Measurements from ENCODE around the gene KRTAP10-10.
"Not testable (repeated sequence)": the region's sequence is repeated elsewhere in the genome, so short reads cannot be mapped to it uniquely, and the experiment has no call there.

KRTAP10-10 gene

GRCh38 chr21:44637018-44637850 lies at the start of gene KRTAP10-10:
Gene KRTAP10-10, plus strand, starts transcription at chr21:44637356. Its CDS starts 62 bp downstream, at chr21:44637418.
- no peak within 1 kb of the TSS for H3K27ac ChIP-seq (ENCODE audit: low read depth in 2 of 2, low read length in 2 of 2)
- H3K36me3 ChIP-seq (ENCODE audit: control insufficient read depth in 2 of 2, insufficient read depth in 2 of 2, low read length in 2 of 2): no peaks in the 10 kb centered on the region
- no peaks in the 10 kb centered on the region for H3K9me3 ChIP-seq (ENCODE audit: control insufficient read depth in 2 of 2, low read length in 2 of 2)
- H3K27me3 ChIP-seq (ENCODE audit: control insufficient read depth in 2 of 2, insufficient read depth in 2 of 2, low read length in 2 of 2): no peaks in the 10 kb centered on the region
- H3K4me3 ChIP-seq (ENCODE audit: low read length in 2 of 2): no peak within 1 kb of the TSS
- no peaks in the 10 kb centered on the region for H3K4me1 ChIP-seq (ENCODE audit: control insufficient read depth in 2 of 2, insufficient read depth in 2 of 2, low read length in 2 of 2)
- H3K9ac ChIP-seq (ENCODE audit: low read depth in 1 of 2, low read length in 2 of 2): no peak within 1 kb of the TSS

- Histone ChIP-seq H3K9ac (ENCODE audit: low read depth in 1 of 2, low read length in 2 of 2) (no peak overlapping the region), H3K9me3 (ENCODE audit: control insufficient read depth in 2 of 2, low read length in 2 of 2) (no peaks in the 10 kb centered on the region), H3K4me1 (ENCODE audit: control insufficient read depth in 2 of 2, insufficient read depth in 2 of 2, low read length in 2 of 2) (no peaks in the 10 kb centered on the region), H3K27me3 (ENCODE audit: control insufficient read depth in 2 of 2, insufficient read depth in 2 of 2, low read length in 2 of 2) (peaks cover 2 to 21% of the 10 kb centered on the region in 2 donors), H3K4me3 (ENCODE audit: low read length in 2 of 2) (no peak overlapping the region), H3K36me3 (ENCODE audit: control insufficient read depth in 2 of 2, insufficient read depth in 2 of 2, low read length in 2 of 2) (no peaks in the 10 kb centered on the region), H3K27ac (ENCODE audit: low read depth in 2 of 2, low read length in 2 of 2) (no peak overlapping the region)
Observed at GRCh38 chr21:44589094-44589493, 48.1 kb upstream of the KRTAP10-10 start.

GRCh38 chr21:44589586-44590305 lies 47.4 kb upstream of the KRTAP10-10 start:
- Histone ChIP-seq H3K9me3 (ENCODE audit: control insufficient read depth in 2 of 2, low read length in 2 of 2) (no peaks in the 10 kb centered on the region), H3K36me3 (ENCODE audit: control insufficient read depth in 2 of 2, insufficient read depth in 2 of 2, low read length in 2 of 2) (no peaks in the 10 kb centered on the region), H3K27ac (ENCODE audit: low read depth in 2 of 2, low read length in 2 of 2) (no peak overlapping the region), H3K4me3 (ENCODE audit: low read length in 2 of 2) (no peak overlapping the region), H3K9ac (ENCODE audit: low read depth in 1 of 2, low read length in 2 of 2) (no peak overlapping the region), H3K4me1 (ENCODE audit: control insufficient read depth in 2 of 2, insufficient read depth in 2 of 2, low read length in 2 of 2) (no peaks in the 10 kb centered on the region), H3K27me3 (ENCODE audit: control insufficient read depth in 2 of 2, insufficient read depth in 2 of 2, low read length in 2 of 2) (peaks cover 2 to 21% of the 10 kb centered on the region in 2 donors)

GRCh38 chr21:44590311-44590721 lies 46.8 kb upstream of the KRTAP10-10 start:
- H3K4me1 ChIP-seq (ENCODE audit: control insufficient read depth in 2 of 2, insufficient read depth in 2 of 2, low read length in 2 of 2): no peaks in the 10 kb centered on the region
- H3K27me3 ChIP-seq (ENCODE audit: control insufficient read depth in 2 of 2, insufficient read depth in 2 of 2, low read length in 2 of 2): peaks cover 2 to 18% of the 10 kb centered on the region in 2 donors
- H3K36me3 ChIP-seq (ENCODE audit: control insufficient read depth in 2 of 2, insufficient read depth in 2 of 2, low read length in 2 of 2): no peaks in the 10 kb centered on the region

GRCh38 chr21:44590897-44591800 lies 46.0 kb upstream of the KRTAP10-10 start:
- not testable (repeated sequence) for H3K4me1 ChIP-seq (ENCODE audit: control insufficient read depth in 2 of 2, insufficient read depth in 2 of 2, low read length in 2 of 2); H3K4me3 ChIP-seq (ENCODE audit: low read length in 2 of 2); H3K36me3 ChIP-seq (ENCODE audit: control insufficient read depth in 2 of 2, insufficient read depth in 2 of 2, low read length in 2 of 2); H3K27ac ChIP-seq (ENCODE audit: low read depth in 2 of 2, low read length in 2 of 2); H3K9ac ChIP-seq (ENCODE audit: low read depth in 1 of 2, low read length in 2 of 2); H3K9me3 ChIP-seq (ENCODE audit: control insufficient read depth in 2 of 2, low read length in 2 of 2)
- H3K27me3 ChIP-seq (ENCODE audit: control insufficient read depth in 2 of 2, insufficient read depth in 2 of 2, low read length in 2 of 2): peaks cover 0 to 19% of the 10 kb centered on the region in 2 donors

More at GRCh38 chr21:44590311-44590721, 46.8 kb upstream of the KRTAP10-10 start:
- Histone ChIP-seq H3K4me3 (ENCODE audit: low read length in 2 of 2) (no peak overlapping the region), H3K9ac (ENCODE audit: low read depth in 1 of 2, low read length in 2 of 2) (no peak overlapping the region), H3K9me3 (ENCODE audit: control insufficient read depth in 2 of 2, low read length in 2 of 2) (no peaks in the 10 kb centered on the region), H3K27ac (ENCODE audit: low read depth in 2 of 2, low read length in 2 of 2) (no peak overlapping the region)

GRCh38 chr21:44591801-44592130 lies 45.4 kb upstream of the KRTAP10-10 start:
- peaks cover 0 to 22% of the 10 kb centered on the region in 2 donors for H3K27me3 ChIP-seq (ENCODE audit: control insufficient read depth in 2 of 2, insufficient read depth in 2 of 2, low read length in 2 of 2)

GRCh38 chr21:44592446-44593311 lies 44.5 kb upstream of the KRTAP10-10 start, which contains the start of gene KRTAP10-6:
Gene KRTAP10-6, minus strand, starts transcription at chr21:44592505. Its CDS starts 21 bp downstream, at chr21:44592484.
- no peak within 1 kb of the TSS for H3K4me3 ChIP-seq (ENCODE audit: low read length in 2 of 2)
- no peak within 1 kb of the TSS for H3K9ac ChIP-seq (ENCODE audit: low read depth in 1 of 2, low read length in 2 of 2)
- H3K27me3 ChIP-seq (ENCODE audit: control insufficient read depth in 2 of 2, insufficient read depth in 2 of 2, low read length in 2 of 2): peaks cover 0 to 22% of the 10 kb centered on the region in 2 donors
- no peaks in the 10 kb centered on the region for H3K36me3 ChIP-seq (ENCODE audit: control insufficient read depth in 2 of 2, insufficient read depth in 2 of 2, low read length in 2 of 2)
- no peaks in the 10 kb centered on the region for H3K4me1 ChIP-seq (ENCODE audit: control insufficient read depth in 2 of 2, insufficient read depth in 2 of 2, low read length in 2 of 2)
- no peak within 1 kb of the TSS for H3K27ac ChIP-seq (ENCODE audit: low read depth in 2 of 2, low read length in 2 of 2)
- no peaks in the 10 kb centered on the region for H3K9me3 ChIP-seq (ENCODE audit: control insufficient read depth in 2 of 2, low read length in 2 of 2)

More at GRCh38 chr21:44591801-44592130, 45.4 kb upstream of the KRTAP10-10 start:
- not testable (repeated sequence) for H3K4me1 ChIP-seq (ENCODE audit: control insufficient read depth in 2 of 2, insufficient read depth in 2 of 2, low read length in 2 of 2); H3K36me3 ChIP-seq (ENCODE audit: control insufficient read depth in 2 of 2, insufficient read depth in 2 of 2, low read length in 2 of 2); H3K9me3 ChIP-seq (ENCODE audit: control insufficient read depth in 2 of 2, low read length in 2 of 2); H3K9ac ChIP-seq (ENCODE audit: low read depth in 1 of 2, low read length in 2 of 2); H3K4me3 ChIP-seq (ENCODE audit: low read length in 2 of 2); H3K27ac ChIP-seq (ENCODE audit: low read depth in 2 of 2, low read length in 2 of 2)

- Histone ChIP-seq H3K27ac (ENCODE audit: low read depth in 2 of 2, low read length in 2 of 2) (no peak overlapping the region), H3K4me1 (ENCODE audit: control insufficient read depth in 2 of 2, insufficient read depth in 2 of 2, low read length in 2 of 2) (no peaks in the 10 kb centered on the region), H3K9ac (ENCODE audit: low read depth in 1 of 2, low read length in 2 of 2) (no peak overlapping the region), H3K9me3 (ENCODE audit: control insufficient read depth in 2 of 2, low read length in 2 of 2) (no peaks in the 10 kb centered on the region), H3K36me3 (ENCODE audit: control insufficient read depth in 2 of 2, insufficient read depth in 2 of 2, low read length in 2 of 2) (no peaks in the 10 kb centered on the region), H3K27me3 (ENCODE audit: control insufficient read depth in 2 of 2, insufficient read depth in 2 of 2, low read length in 2 of 2) (peaks cover 0 to 22% of the 10 kb centered on the region in 2 donors), H3K4me3 (ENCODE audit: low read length in 2 of 2) (no peak overlapping the region)
Observed at GRCh38 chr21:44593598-44594405, 43.4 kb upstream of the KRTAP10-10 start.
